HepG2 (cell line): Measurements from ENCODE around the gene BTBD3. TPM values are rescaled to one million over a fixed set of nuclear protein-coding genes. Genes with fewer than 3 reads are reported as not detected.

ENCODE experiments used
- ATAC-seq: fragments of 200-7000 bp; cut with Tn5 transposase; 3 replicates; pipeline ENCODE4 v1.9.1; 2020; ENCODE audit warnings: mild to moderate bottlenecking, moderate library complexity
- BruUV-seq: library from RNA; stranded (reverse); fragments of 400-500 nt; replicated peaks from 2 replicates; lab custom pipeline; 2021; lab: Mats Ljungman, UMichigan
- CTCF ChIA-PET: fragments of 300-600 bp; formaldehyde crosslinking; extraction: SDS; loops from one replicate; lab custom pipeline; 2021; ENCODE audit warnings: low total read pairs, inconsistent platforms, low intra/inter-chr PET ratio; lab: Yijun Ruan, JAX
- POLR2A ChIA-PET: fragments of 350-600 bp; sonication (Branson Sonifier 250); formaldehyde crosslinking; loops from one replicate; lab custom pipeline; 2020; ENCODE audit warnings: antibody characterized with exemption, inconsistent platforms; lab: Yijun Ruan, JAX
- DNase-seq: peaks from one replicate; pipeline ENCODE4 v3.0.0-alpha.2; 2015; ENCODE audit warnings: low spot score
- FAIRE-seq: peaks from 3 replicates; lab custom pipeline; 2011; peaks lifted over from hg19 to GRCh38; lab: Jason Lieb, UNC
- H2AFZ ChIP-seq: one replicate; pipeline ENCODE4 v1.6.1; 2011; ENCODE audit warnings: low read length, inconsistent platforms
- H3K27ac ChIP-seq: fragments of 300-600 bp; 3 replicates; pipeline ENCODE4 v1.8.0; 2011; ENCODE audit warnings: mixed run types, mild to moderate bottlenecking, mixed read lengths, low read length, inconsistent platforms; ENCODE audit not compliant: insufficient read depth; ENCODE audit errors: extremely low read length
- H3K27me3 ChIP-seq, 2 experiments: fragments of 200-600 bp in 1 of 2; 2 replicates in 1 of 2; 3 replicates in 1 of 2; pipeline versions ENCODE4 v1.6.0 to v1.8.0; 2011; ENCODE audit warnings: low read length in 2 of 2, mild to moderate bottlenecking in 2 of 2, moderate library complexity in 2 of 2, inconsistent platforms in 1 of 2; ENCODE audit not compliant: insufficient read depth in 2 of 2, control insufficient read depth in 1 of 2
- H3K36me3 ChIP-seq, 2 experiments: fragments of 200-600 bp in 1 of 2; replicated peaks in 1 of 2; 2 replicates in 1 of 2; 3 replicates in 1 of 2; pipeline versions ENCODE4 v1.5.1 to v1.8.0; 2011; ENCODE audit warnings: low read length in 2 of 2, inconsistent platforms in 1 of 2; ENCODE audit not compliant: insufficient read depth in 2 of 2, control insufficient read depth in 1 of 2
- H3K4me1 ChIP-seq: 2 replicates; pipeline ENCODE4 v1.5.1; 2012; ENCODE audit warnings: low read length, inconsistent platforms; ENCODE audit not compliant: insufficient read depth
- H3K4me2 ChIP-seq: 2 replicates; pipeline ENCODE4 v1.6.0; 2011; ENCODE audit warnings: low read depth, low read length, inconsistent platforms
- H3K4me3 ChIP-seq, 3 experiments: fragments of 200-600 bp in 1 of 3; sonication (generic), shearing (Covaris generic) in 1 of 3; replicated peaks in 1 of 3; 2 replicates each; pipeline ENCODE4 v1.5.1; 2011 to 2016; ENCODE audit warnings: low read length in 3 of 3, inconsistent platforms in 2 of 3, low read depth in 2 of 3, mild to moderate bottlenecking in 2 of 3, control low read depth in 1 of 3, mixed read lengths in 1 of 3; ENCODE audit not compliant: insufficient read depth in 1 of 3
- H3K79me2 ChIP-seq: one replicate; pipeline ENCODE4 v1.6.1; 2011; ENCODE audit warnings: low read length, inconsistent platforms; ENCODE audit not compliant: insufficient read depth
- H3K9ac ChIP-seq: 2 replicates; pipeline ENCODE4 v1.6.0; 2011; ENCODE audit warnings: mild to moderate bottlenecking, low read depth, low read length, inconsistent platforms; ENCODE audit not compliant: insufficient read depth
- H3K9me3 ChIP-seq: 2 replicates; pipeline ENCODE4 v1.5.1; 2012; ENCODE audit warnings: mild to moderate bottlenecking, low read length
- H4K20me1 ChIP-seq: 2 replicates; pipeline ENCODE4 v1.6.0; 2011; ENCODE audit warnings: inconsistent platforms, mild to moderate bottlenecking, low read length, moderate library complexity; ENCODE audit not compliant: insufficient read depth
- CCDC6 ChIP-seq: sonication (generic); formaldehyde crosslinking; IDR thresholded peaks from 2 replicates; pipeline ENCODE4 v1.8.1; 2022; ENCODE audit warnings: mild to moderate bottlenecking, missing genetic modification reagents, moderate library complexity
- ESRRA ChIP-seq: sonication (generic); formaldehyde crosslinking; IDR thresholded peaks from 2 replicates; pipeline ENCODE4 v1.5.1; 2020; ENCODE audit warnings: mild to moderate bottlenecking, low read depth, missing genetic modification reagents
- GTF2F1 ChIP-seq: fragments of 150-350 bp; IDR thresholded peaks from 2 replicates; pipeline ENCODE4 v1.6.1; 2014; ENCODE audit warnings: low read length
- MAFK ChIP-seq, 2 experiments: IDR thresholded peaks in 1 of 2; conservative IDR thresholded peaks in 1 of 2; 2 replicates each; pipeline ENCODE4 v1.6.1; 2011; ENCODE audit warnings: improper control_type of control experiment in 2 of 2, low read length in 2 of 2
- PRPF4 ChIP-seq: fragments of 200-400 bp; formaldehyde crosslinking; IDR thresholded peaks from 2 replicates; pipeline ENCODE4 v1.6.1; 2016; ENCODE audit warnings: low read length, low read depth; ENCODE audit not compliant: poor library complexity, severe bottlenecking
- SIN3A ChIP-seq: IDR thresholded peaks from 2 replicates; pipeline ENCODE4 v1.6.1; 2011; ENCODE audit warnings: low read depth, mild to moderate bottlenecking, control low read depth, low read length, borderline replicate concordance
- ZNF557 ChIP-seq: sonication (generic); formaldehyde crosslinking; IDR thresholded peaks from 2 replicates; pipeline ENCODE4 v1.4.0; 2020; ENCODE audit warnings: missing genetic modification reagents
- ZNF558 ChIP-seq: sonication (generic); formaldehyde crosslinking; IDR thresholded peaks from 2 replicates; pipeline ENCODE4 v1.9.0; 2022; ENCODE audit warnings: mild to moderate bottlenecking, missing genetic modification reagents, borderline replicate concordance
- ZSCAN12 ChIP-seq: sonication (generic); formaldehyde crosslinking; IDR thresholded peaks from 2 replicates; pipeline ENCODE4 v1.9.0; 2021; ENCODE audit warnings: mild to moderate bottlenecking, missing genetic modification reagents
- WGBS: methylation state at CpG from one replicate; pipeline ENCODE4 v1.1.6; 2017; ENCODE audit warnings: low lambda C conversion rate; 5-methylcytosine and 5-hydroxymethylcytosine counted together
- in situ Hi-C: cut with HindIII; loops from 2 replicates; pipeline ENCODE4 v1.10.0; 2017; ENCODE audit warnings: low pct_unique_long_range_greater_than_20kb; ENCODE audit not compliant: extremely low pct_ligation_motif_present
- intact Hi-C: fragments of 100-400 bp; cut with micrococcal nuclease; formaldehyde crosslinking; loops from one replicate; pipeline ENCODE4 v1.10.0; 2022; ENCODE audit not compliant: unreplicated experiment
- polyA plus RNA-seq, 8 experiments: library from polyadenylated mRNA; depleted of rRNA in 3 of 8; stranded (reverse) in 7 of 8; unstranded in 1 of 8; fragments of >200 nt; fragmentation: Illumina TruSeq in 4 of 8; extraction: Trizol in 4 of 8; gene quantifications; 2 replicates each; pipeline versions ENCODE4 v1.2.1 to v1.2.3, GENCODE V29; 2011 to 2016; ENCODE audit warnings: low read depth in 4 of 8, missing spikeins in 1 of 8, mixed read lengths in 1 of 8; ENCODE audit not compliant: insufficient read depth in 1 of 8
- total RNA-seq, 5 experiments: library from RNA; depleted of rRNA; stranded (reverse); fragments of >200 nt; fragmentation: Illumina TruSeq; extraction: Trizol; gene quantifications; 2 replicates each; pipeline ENCODE4 v1.2.3, GENCODE V29; 2016; ENCODE audit warnings: low read depth in 1 of 5
- TF ChIP-seq, protein P1 (sequence below): sonication (generic); formaldehyde crosslinking; IDR thresholded peaks from 2 replicates; pipeline ENCODE4 v1.5.0; 2020; ENCODE audit warnings: mild to moderate bottlenecking, missing genetic modification reagents, borderline replicate concordance
- TF ChIP-seq, protein P2 (sequence below): IDR thresholded peaks from 2 replicates; pipeline ENCODE4 v1.6.1; 2012; ENCODE audit warnings: inconsistent platforms
- TF ChIP-seq, protein P3 (sequence below): sonication (generic); formaldehyde crosslinking; conservative IDR thresholded peaks from 2 replicates; pipeline ENCODE4 v1.5.0; 2020; ENCODE audit warnings: missing genetic modification reagents
- TF ChIP-seq, protein P4 (sequence below): sonication (generic); formaldehyde crosslinking; IDR thresholded peaks from 2 replicates; pipeline ENCODE4 v1.8.1; 2023; ENCODE audit warnings: mild to moderate bottlenecking, missing genetic modification reagents

The BTBD3 gene
- total and polyA plus RNA-seq, 2 of the 13 experiments (the other 11 are each of a cell fraction or from before 2014, with no cell fraction given): 32.2 to 41.8 TPM

DNA sequence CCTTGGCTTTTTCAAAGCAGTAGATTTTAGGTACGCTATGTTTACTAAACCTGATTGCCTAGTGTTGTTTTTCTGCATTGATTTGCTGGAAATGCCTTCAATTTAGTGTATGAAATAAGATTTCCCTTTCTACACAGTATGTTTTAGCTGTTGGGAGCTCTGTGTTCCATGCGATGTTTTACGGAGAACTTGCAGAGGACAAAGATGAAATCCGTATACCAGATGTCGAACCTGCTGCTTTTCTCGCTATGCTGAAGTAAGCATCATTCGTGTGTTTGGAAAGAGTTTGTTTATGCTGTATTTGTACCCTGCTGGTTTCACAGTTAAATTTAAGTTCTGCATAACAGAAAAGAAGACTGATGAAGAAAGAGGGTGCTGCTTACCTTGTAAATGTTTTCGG, 1.9 kb downstream of the BTBD3 start (continued):
- TF ChIP-seq, protein P1, sequence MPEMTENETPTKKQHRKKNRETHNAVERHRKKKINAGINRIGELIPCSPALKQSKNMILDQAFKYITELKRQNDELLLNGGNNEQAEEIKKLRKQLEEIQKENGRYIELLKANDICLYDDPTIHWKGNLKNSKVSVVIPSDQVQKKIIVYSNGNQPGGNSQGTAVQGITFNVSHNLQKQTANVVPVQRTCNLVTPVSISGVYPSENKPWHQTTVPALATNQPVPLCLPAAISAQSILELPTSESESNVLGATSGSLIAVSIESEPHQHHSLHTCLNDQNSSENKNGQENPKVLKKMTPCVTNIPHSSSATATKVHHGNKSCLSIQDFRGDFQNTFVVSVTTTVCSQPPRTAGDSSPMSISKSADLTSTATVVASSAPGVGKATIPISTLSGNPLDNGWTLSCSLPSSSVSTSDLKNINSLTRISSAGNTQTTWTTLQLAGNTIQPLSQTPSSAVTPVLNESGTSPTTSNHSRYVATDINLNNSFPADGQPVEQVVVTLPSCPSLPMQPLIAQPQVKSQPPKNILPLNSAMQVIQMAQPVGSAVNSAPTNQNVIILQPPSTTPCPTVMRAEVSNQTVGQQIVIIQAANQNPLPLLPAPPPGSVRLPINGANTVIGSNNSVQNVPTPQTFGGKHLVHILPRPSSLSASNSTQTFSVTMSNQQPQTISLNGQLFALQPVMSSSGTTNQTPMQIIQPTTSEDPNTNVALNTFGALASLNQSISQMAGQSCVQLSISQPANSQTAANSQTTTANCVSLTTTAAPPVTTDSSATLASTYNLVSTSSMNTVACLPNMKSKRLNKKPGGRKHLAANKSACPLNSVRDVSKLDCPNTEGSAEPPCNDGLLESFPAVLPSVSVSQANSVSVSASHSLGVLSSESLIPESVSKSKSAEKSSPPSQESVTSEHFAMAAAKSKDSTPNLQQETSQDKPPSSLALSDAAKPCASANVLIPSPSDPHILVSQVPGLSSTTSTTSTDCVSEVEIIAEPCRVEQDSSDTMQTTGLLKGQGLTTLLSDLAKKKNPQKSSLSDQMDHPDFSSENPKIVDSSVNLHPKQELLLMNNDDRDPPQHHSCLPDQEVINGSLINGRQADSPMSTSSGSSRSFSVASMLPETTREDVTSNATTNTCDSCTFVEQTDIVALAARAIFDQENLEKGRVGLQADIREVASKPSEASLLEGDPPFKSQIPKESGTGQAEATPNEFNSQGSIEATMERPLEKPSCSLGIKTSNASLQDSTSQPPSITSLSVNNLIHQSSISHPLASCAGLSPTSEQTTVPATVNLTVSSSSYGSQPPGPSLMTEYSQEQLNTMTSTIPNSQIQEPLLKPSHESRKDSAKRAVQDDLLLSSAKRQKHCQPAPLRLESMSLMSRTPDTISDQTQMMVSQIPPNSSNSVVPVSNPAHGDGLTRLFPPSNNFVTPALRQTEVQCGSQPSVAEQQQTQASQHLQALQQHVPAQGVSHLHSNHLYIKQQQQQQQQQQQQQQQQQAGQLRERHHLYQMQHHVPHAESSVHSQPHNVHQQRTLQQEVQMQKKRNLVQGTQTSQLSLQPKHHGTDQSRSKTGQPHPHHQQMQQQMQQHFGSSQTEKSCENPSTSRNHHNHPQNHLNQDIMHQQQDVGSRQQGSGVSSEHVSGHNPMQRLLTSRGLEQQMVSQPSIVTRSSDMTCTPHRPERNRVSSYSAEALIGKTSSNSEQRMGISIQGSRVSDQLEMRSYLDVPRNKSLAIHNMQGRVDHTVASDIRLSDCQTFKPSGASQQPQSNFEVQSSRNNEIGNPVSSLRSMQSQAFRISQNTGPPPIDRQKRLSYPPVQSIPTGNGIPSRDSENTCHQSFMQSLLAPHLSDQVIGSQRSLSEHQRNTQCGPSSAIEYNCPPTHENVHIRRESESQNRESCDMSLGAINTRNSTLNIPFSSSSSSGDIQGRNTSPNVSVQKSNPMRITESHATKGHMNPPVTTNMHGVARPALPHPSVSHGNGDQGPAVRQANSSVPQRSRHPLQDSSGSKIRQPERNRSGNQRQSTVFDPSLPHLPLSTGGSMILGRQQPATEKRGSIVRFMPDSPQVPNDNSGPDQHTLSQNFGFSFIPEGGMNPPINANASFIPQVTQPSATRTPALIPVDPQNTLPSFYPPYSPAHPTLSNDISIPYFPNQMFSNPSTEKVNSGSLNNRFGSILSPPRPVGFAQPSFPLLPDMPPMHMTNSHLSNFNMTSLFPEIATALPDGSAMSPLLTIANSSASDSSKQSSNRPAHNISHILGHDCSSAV (CRISPR knock-in tag): no peak

DNA sequence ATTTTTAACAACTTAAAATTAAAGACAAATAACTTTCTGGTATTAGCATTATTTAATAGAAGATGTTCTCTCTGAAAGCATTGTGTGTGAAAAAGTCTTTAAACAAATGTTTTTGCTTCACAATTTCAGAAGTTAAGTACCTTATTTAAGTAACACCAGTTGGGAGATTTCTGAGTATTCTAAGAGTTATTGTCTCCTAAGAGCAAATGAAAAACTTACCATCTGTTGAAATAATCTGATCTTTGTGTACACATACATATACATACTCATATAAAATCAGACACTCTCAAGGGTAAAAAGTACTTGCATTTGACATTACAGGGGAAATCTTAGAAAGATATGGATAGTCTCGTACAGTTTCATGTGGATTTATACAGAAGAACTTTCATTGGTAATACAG, 2.4 kb downstream of the BTBD3 start:
- H3K9ac ChIP-seq: no peak overlapping the region
- no peaks in the 10 kb centered on the region for H3K9me3 ChIP-seq
- 98% methylated on average over 1 of the region's 1 CpG for WGBS
- DNase-seq (no peak), FAIRE-seq (no peak), ATAC-seq (no peak)
- in situ Hi-C loops (no loop called here), intact Hi-C loops (no loop called here)
- ChIA-PET CTCF (no interaction called here), POLR2A (no interaction called here)
- H3K36me3 ChIP-seq: peaks cover 10 to 28% of the 10 kb centered on the region in 2 experiments; a peak in 4 of 5 replicates
- no peaks in the 10 kb centered on the region for H3K4me1 ChIP-seq
- no peak overlapping the region for H3K27ac ChIP-seq
- H3K4me3 ChIP-seq: no peak overlapping the region
- H4K20me1 ChIP-seq: no peaks in the 10 kb centered on the region
- peaks cover 27% of the 10 kb centered on the region for H3K79me2 ChIP-seq
- no TSS peak for BruUV-seq
- no peak overlapping the region for H3K4me2 ChIP-seq
- H2AFZ ChIP-seq: no peak overlapping the region
- H3K27me3 ChIP-seq: no peaks in the 10 kb centered on the region
- TF ChIP-seq GTF2F1: no peak
- TF ChIP-seq CCDC6: no peak
- no peak for TF ChIP-seq MAFK (conservative IDR thresholded peaks at IDR 0.05 in 1 of 2, IDR thresholded peaks at IDR 0.05 in 1 of 2; ENCODE audit: low read length in 2 of 2)
- TF ChIP-seq, protein P2, sequence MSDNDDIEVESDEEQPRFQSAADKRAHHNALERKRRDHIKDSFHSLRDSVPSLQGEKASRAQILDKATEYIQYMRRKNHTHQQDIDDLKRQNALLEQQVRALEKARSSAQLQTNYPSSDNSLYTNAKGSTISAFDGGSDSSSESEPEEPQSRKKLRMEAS: no peak
- TF ChIP-seq ZSCAN12 (CRISPR knock-in tag): no peak
- no peak for TF ChIP-seq PRPF4
- TF ChIP-seq SIN3A: no peak
- TF ChIP-seq, protein P3, sequence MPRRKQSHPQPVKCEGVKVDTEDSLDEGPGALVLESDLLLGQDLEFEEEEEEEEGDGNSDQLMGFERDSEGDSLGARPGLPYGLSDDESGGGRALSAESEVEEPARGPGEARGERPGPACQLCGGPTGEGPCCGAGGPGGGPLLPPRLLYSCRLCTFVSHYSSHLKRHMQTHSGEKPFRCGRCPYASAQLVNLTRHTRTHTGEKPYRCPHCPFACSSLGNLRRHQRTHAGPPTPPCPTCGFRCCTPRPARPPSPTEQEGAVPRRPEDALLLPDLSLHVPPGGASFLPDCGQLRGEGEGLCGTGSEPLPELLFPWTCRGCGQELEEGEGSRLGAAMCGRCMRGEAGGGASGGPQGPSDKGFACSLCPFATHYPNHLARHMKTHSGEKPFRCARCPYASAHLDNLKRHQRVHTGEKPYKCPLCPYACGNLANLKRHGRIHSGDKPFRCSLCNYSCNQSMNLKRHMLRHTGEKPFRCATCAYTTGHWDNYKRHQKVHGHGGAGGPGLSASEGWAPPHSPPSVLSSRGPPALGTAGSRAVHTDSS (CRISPR knock-in tag): no peak
- no peak for TF ChIP-seq ESRRA
- TF ChIP-seq, protein P4, sequence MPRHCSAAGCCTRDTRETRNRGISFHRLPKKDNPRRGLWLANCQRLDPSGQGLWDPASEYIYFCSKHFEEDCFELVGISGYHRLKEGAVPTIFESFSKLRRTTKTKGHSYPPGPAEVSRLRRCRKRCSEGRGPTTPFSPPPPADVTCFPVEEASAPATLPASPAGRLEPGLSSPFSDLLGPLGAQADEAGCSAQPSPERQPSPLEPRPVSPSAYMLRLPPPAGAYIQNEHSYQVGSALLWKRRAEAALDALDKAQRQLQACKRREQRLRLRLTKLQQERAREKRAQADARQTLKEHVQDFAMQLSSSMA (CRISPR knock-in tag): no peak
- TF ChIP-seq ZNF557: no peak
- TF ChIP-seq ZNF558 (CRISPR knock-in tag): no peak
